NCI-H345 (cell line): ENCODE data around the gene GREM2.
A peak's percentile ranks its signal among the peaks of the same experiment; 100 is the strongest.

ENCODE experiments used
- DNase-seq: peaks from one replicate; lab custom pipeline; 2025; lab: John Stamatoyannopoulos, UW

Gene GREM2

GRCh38 chr1:240611619-240612480, at the start of gene GREM2:
TSS of gene GREM2 (minus strand) at chr1:240612155. CDS start at chr1:240493475, 118,680 bp downstream.
- DNase-seq, result peak; percentile 62

GRCh38 chr1:240658312-240658960, 46.5 kb upstream of the GREM2 start:
- no peak for DNase-seq

GRCh38 chr1:240656531-240656930, 44.6 kb upstream of the GREM2 start:
- DNase-seq, result no peak

GRCh38 chr1:240652961-240653409, 41.0 kb upstream of the GREM2 start:
- peak; percentile 39 for DNase-seq

- DNase-seq, result peak; percentile 16
Observed at GRCh38 chr1:240652549-240652948, 40.6 kb upstream of the GREM2 start.

GRCh38 chr1:240650877-240651276, 38.9 kb upstream of the GREM2 start:
- no peak for DNase-seq

GRCh38 chr1:240649733-240650721, 38.1 kb upstream of the GREM2 start:
- DNase-seq, result no peak

- DNase-seq, result no peak
Observed at GRCh38 chr1:240646571-240647240, 34.8 kb upstream of the GREM2 start.

- no peak for DNase-seq
Observed at GRCh38 chr1:240644732-240645131, 32.8 kb upstream of the GREM2 start.

- DNase-seq, result no peak
Observed at GRCh38 chr1:240635466-240636256, 23.7 kb upstream of the GREM2 start.

- DNase-seq, result no peak
Observed at GRCh38 chr1:240630409-240630808, 18.5 kb upstream of the GREM2 start.

- DNase-seq, result no peak
Observed at GRCh38 chr1:240621249-240621648, 9.3 kb upstream of the GREM2 start.

GRCh38 chr1:240619906-240620621, 8.1 kb upstream of the GREM2 start:
- DNase-seq, result no peak

GRCh38 chr1:240619357-240619756, 7.4 kb upstream of the GREM2 start:
- DNase-seq, result no peak

GRCh38 chr1:240618946-240619345, 7.0 kb upstream of the GREM2 start:
- DNase-seq, result no peak

- DNase-seq, result no peak
Observed at GRCh38 chr1:240616018-240616417, 4.1 kb upstream of the GREM2 start.

- no peak for DNase-seq
Observed at GRCh38 chr1:240613356-240614142, 1.6 kb upstream of the GREM2 start.

- no peak for DNase-seq
Observed at GRCh38 chr1:240612811-240613210, 856 bp upstream of the GREM2 start.

- DNase-seq, result no peak
Observed at GRCh38 chr1:240611228-240611618, 732 bp downstream of the GREM2 start.
